H1 (cell line): ENCODE results near the gene PPP1R12B. TPM values are rescaled to one million over a fixed set of nuclear protein-coding genes. Genes with fewer than 3 reads are reported as not detected.

Source experiments
- CTCF ChIA-PET: fragments of 300-600 bp; sonication (Branson Sonifier 250); formaldehyde crosslinking; loops from one replicate; lab custom pipeline; 2021; ENCODE audit not compliant: partially characterized antibody; lab: Charles Lee
- POLR2A ChIA-PET: fragments of 300-600 bp; sonication (Branson Sonifier 250); formaldehyde crosslinking; loops from one replicate; lab custom pipeline; 2021; ENCODE audit warnings: inconsistent platforms; ENCODE audit not compliant: partially characterized antibody; lab: Charles Lee
- DNase-seq, 2 experiments: peaks; one replicate each; pipeline versions ENCODE4 v3.0.0 to v3.0.0-alpha.2; 2010 to 2022; ENCODE audit warnings: low spot score in 2 of 2, low read depth in 1 of 2, mixed read lengths in 1 of 2
- FAIRE-seq: peaks from 2 replicates; lab custom pipeline; 2011; peaks lifted over from hg19 to GRCh38; lab: Jason Lieb, UNC
- H2AFZ ChIP-seq: 2 replicates; pipeline ENCODE4 v1.8.1; 2012; ENCODE audit warnings: low read length, inconsistent platforms
- H2AK5ac ChIP-seq: 2 replicates; pipeline ENCODE4 v1.6.1; 2013; ENCODE audit warnings: low read depth, low read length
- H2BK120ac ChIP-seq: replicated peaks from 2 replicates; pipeline ENCODE3; 2013; ENCODE audit warnings: low read depth, low read length, inconsistent platforms
- H2BK12ac ChIP-seq: 2 replicates; pipeline ENCODE4 v1.6.1; 2013; ENCODE audit warnings: low read depth, low read length
- H2BK15ac ChIP-seq: 2 replicates; pipeline ENCODE4 v1.6.1; 2013; ENCODE audit warnings: low read length
- H2BK20ac ChIP-seq: 2 replicates; pipeline ENCODE4 v1.6.1; 2013; ENCODE audit warnings: low read length
- H2BK5ac ChIP-seq: 2 replicates; pipeline ENCODE4 v1.6.1; 2013; ENCODE audit warnings: low read depth, low read length
- H3K14ac ChIP-seq: 2 replicates; pipeline ENCODE4 v1.6.1; 2013; ENCODE audit warnings: inconsistent platforms; ENCODE audit not compliant: insufficient read length
- H3K18ac ChIP-seq: 2 replicates; pipeline ENCODE4 v1.6.1; 2013; ENCODE audit warnings: low read length; ENCODE audit errors: extremely low read depth
- H3K23ac ChIP-seq: 2 replicates; pipeline ENCODE4 v1.6.1; 2013; ENCODE audit warnings: inconsistent platforms; ENCODE audit not compliant: insufficient read length
- H3K23me2 ChIP-seq: 2 replicates; pipeline ENCODE4 v1.6.1; 2013; ENCODE audit warnings: low read depth, low read length
- H3K27ac ChIP-seq: 2 replicates; pipeline ENCODE4 v1.6.1; 2011; ENCODE audit warnings: low read depth, low read length, inconsistent platforms
- H3K27me3 ChIP-seq, 4 experiments: replicated peaks in 1 of 4; 1 replicate in 1 of 4; 2 replicates in 3 of 4; pipeline versions ENCODE4 v1.6.1 to v1.8.1; 2011 to 2013; ENCODE audit warnings: low read length in 3 of 4, mild to moderate bottlenecking in 3 of 4, inconsistent platforms in 2 of 4, mixed read lengths in 2 of 4, moderate library complexity in 1 of 4; ENCODE audit not compliant: control insufficient read depth in 3 of 4, insufficient read depth in 3 of 4; ENCODE audit errors: extremely low read depth in 1 of 4
- H3K36me3 ChIP-seq, 4 experiments: 2 replicates each; pipeline versions ENCODE4 v1.6.1 to v1.8.1; 2011 to 2013; ENCODE audit warnings: mild to moderate bottlenecking in 4 of 4, low read length in 3 of 4, moderate library complexity in 2 of 4, control low read depth in 1 of 4, inconsistent platforms in 1 of 4; ENCODE audit not compliant: insufficient read depth in 4 of 4, control insufficient read depth in 2 of 4
- H3K4ac ChIP-seq: replicated peaks from 2 replicates; pipeline ENCODE3; 2013; ENCODE audit warnings: low read length, low read depth, mixed read lengths, inconsistent platforms; ENCODE audit not compliant: insufficient read length
- H3K4me1 ChIP-seq, 4 experiments: replicated peaks in 1 of 4; 1 replicate in 1 of 4; 2 replicates in 3 of 4; pipeline versions ENCODE4 v1.6.1 to v1.8.1; 2011 to 2013; ENCODE audit warnings: low read length in 3 of 4, inconsistent platforms in 2 of 4, mixed read lengths in 1 of 4; ENCODE audit not compliant: insufficient read depth in 4 of 4, control insufficient read depth in 3 of 4
- H3K4me2 ChIP-seq, 2 experiments: 2 replicates each; pipeline versions ENCODE4 v1.6.1 to v1.8.1; 2011 to 2013; ENCODE audit warnings: low read depth in 2 of 2, low read length in 2 of 2, control low read depth in 1 of 2, inconsistent platforms in 1 of 2, mild to moderate bottlenecking in 1 of 2; ENCODE audit not compliant: insufficient read depth in 1 of 2
- H3K4me3 ChIP-seq, 4 experiments: fragments of 200-600, 300-600 bp in 1 of 4; sonication (generic), shearing (Covaris generic), sonication (Bioruptor Twin) in 1 of 4; 2 replicates each; pipeline versions ENCODE4 v1.5.1 to v1.8.1; 2011 to 2016; ENCODE audit warnings: low read length in 4 of 4, low read depth in 3 of 4, control low read depth in 2 of 4, inconsistent platforms in 2 of 4, mild to moderate bottlenecking in 2 of 4, mixed read lengths in 1 of 4, moderate library complexity in 1 of 4; ENCODE audit not compliant: insufficient read depth in 2 of 4; ENCODE audit errors: extremely low read depth in 1 of 4
- H3K56ac ChIP-seq: replicated peaks from 2 replicates; pipeline ENCODE3; 2013; ENCODE audit warnings: low read depth, mild to moderate bottlenecking, mixed read lengths, low read length, inconsistent platforms; ENCODE audit not compliant: insufficient read length
- H3K79me1 ChIP-seq: 2 replicates; pipeline ENCODE4 v1.6.1; 2013; ENCODE audit warnings: low read depth, low read length, control low read depth
- H3K79me2 ChIP-seq, 2 experiments: 2 replicates each; pipeline versions ENCODE4 v1.6.1 to v1.8.1; 2012 to 2013; ENCODE audit warnings: low read length in 2 of 2, mild to moderate bottlenecking in 2 of 2, inconsistent platforms in 1 of 2; ENCODE audit not compliant: insufficient read depth in 2 of 2, control insufficient read depth in 1 of 2
- H3K9ac ChIP-seq, 4 experiments: replicated peaks in 1 of 4; 1 replicate in 1 of 4; 2 replicates in 3 of 4; pipeline versions ENCODE4 v1.6.1 to v1.8.1; 2011 to 2013; ENCODE audit warnings: low read depth in 3 of 4, low read length in 3 of 4, control low read depth in 2 of 4, mild to moderate bottlenecking in 2 of 4, moderate library complexity in 2 of 4, inconsistent platforms in 1 of 4; ENCODE audit errors: extremely low read depth in 1 of 4
- H3K9me3 ChIP-seq, 2 experiments: 2 replicates each; pipeline versions ENCODE4 v1.6.1 to v1.8.1; 2012 to 2013; ENCODE audit warnings: mild to moderate bottlenecking in 2 of 2, moderate library complexity in 2 of 2, control low read depth in 1 of 2, inconsistent platforms in 1 of 2, low read depth in 1 of 2, low read length in 1 of 2, mixed read lengths in 1 of 2; ENCODE audit not compliant: insufficient read depth in 2 of 2
- H4K20me1 ChIP-seq, 2 experiments: replicated peaks in 1 of 2; 2 replicates each; pipeline versions ENCODE3 to v1.8.1; 2011 to 2013; ENCODE audit warnings: inconsistent platforms in 2 of 2, low read length in 2 of 2, mild to moderate bottlenecking in 1 of 2; ENCODE audit not compliant: insufficient read depth in 2 of 2, control insufficient read depth in 1 of 2
- H4K5ac ChIP-seq: 2 replicates; pipeline ENCODE4 v1.6.1; 2013; ENCODE audit warnings: low read length, low read depth, mixed read lengths, inconsistent platforms; ENCODE audit not compliant: insufficient read length
- H4K8ac ChIP-seq: 2 replicates; pipeline ENCODE4 v1.8.0; 2013; ENCODE audit warnings: mild to moderate bottlenecking, moderate library complexity, low read length, inconsistent platforms; ENCODE audit not compliant: insufficient read depth; ENCODE audit errors: extremely low read depth
- H4K91ac ChIP-seq: replicated peaks from 2 replicates; pipeline ENCODE3; 2013; ENCODE audit warnings: low read length, mixed read lengths, inconsistent platforms; ENCODE audit not compliant: insufficient read length
- POLR2AphosphoS5 ChIP-seq: IDR thresholded peaks from 2 replicates; pipeline ENCODE4 v1.6.1; 2011; ENCODE audit warnings: low read depth, low read length
- WGBS, 2 experiments: shearing (Covaris generic) in 1 of 2; methylation state at CpG; one replicate each; pipeline versions ENCODE4 v1.1.6 to v1.1.7; 2013 to 2015; ENCODE audit warnings: low lambda C conversion rate in 2 of 2, mixed read lengths in 2 of 2, inconsistent platforms in 1 of 2, low coverage in 1 of 2, missing lambda C conversion rate in 1 of 2; ENCODE audit not compliant: insufficient replicate concordance in 2 of 2, insufficient coverage in 1 of 2, insufficient read length in 1 of 2; ENCODE audit errors: extremely low coverage in 1 of 2, missing lambda C conversion rate in 1 of 2; 5-methylcytosine and 5-hydroxymethylcytosine counted together
- polyA plus RNA-seq, 7 experiments: library from polyadenylated mRNA; depleted of rRNA in 3 of 7; stranded (reverse) in 5 of 7; unstranded in 2 of 7; fragments of >200 nt in 5 of 7; fragments of 200-250 nt in 2 of 7; gene quantifications; 1 replicate in 5 of 7; 2 replicates in 1 of 7; 4 replicates in 1 of 7; pipeline versions ENCODE4 v1.2.1 to v1.2.3, GENCODE V29; 2011 to 2013; ENCODE audit warnings: missing spikeins in 2 of 7, mixed read lengths in 2 of 7
- total RNA-seq: library from RNA; stranded (reverse); fragmentation: NEBNext Ultra II Directional; extraction: Animal tissue kit (Norgen Biotek cat#: 25700); gene quantifications from 2 replicates; pipeline ENCODE4 v1.2.1, GENCODE V29; 2021

Gene PPP1R12B
- total and polyA plus RNA-seq, 2 of the 8 experiments (the other 6 are each of a cell fraction or from before 2014, with no cell fraction given): 7.9 to 18.7 TPM

GRCh38 chr1:202438393-202439174 lies 90.1 kb downstream of the PPP1R12B start:
- no peak overlapping the region for H4K5ac ChIP-seq
- CTCF ChIA-PET: interaction anchor here (0.5 to 1.5 kb wide), 2 partner anchors 10 to 221 kb away, joined by 3 to 6 read pairs; no protein-coding TSS in a partner anchor
- H2BK20ac ChIP-seq: no peak overlapping the region
- peaks cover 0 to 8% (median 3%) of the 10 kb centered on the region in 4 experiments; a peak in 4 of 8 replicates for H3K36me3 ChIP-seq
- H3K14ac ChIP-seq: no peak overlapping the region
- H3K23ac ChIP-seq: no peak overlapping the region
- no peaks in the 10 kb centered on the region for H3K79me2 ChIP-seq
- no peak overlapping the region for H3K56ac ChIP-seq
- no peaks in the 10 kb centered on the region for H3K23me2 ChIP-seq
- POLR2A ChIA-PET: no interaction called here
- no peaks in the 10 kb centered on the region for H3K27me3 ChIP-seq
- no peak overlapping the region for H3K4ac ChIP-seq
- H3K18ac ChIP-seq: no peak overlapping the region
- H3K4me1 ChIP-seq: no peaks in the 10 kb centered on the region; a peak in 1 of 7 replicates
- H2BK120ac ChIP-seq: no peak overlapping the region
- no peak overlapping the region for H2BK15ac ChIP-seq
- H3K4me2 ChIP-seq: no peak overlapping the region
- no peak for FAIRE-seq
- H4K20me1 ChIP-seq: no peaks in the 10 kb centered on the region
- no peak for TF ChIP-seq POLR2AphosphoS5
- TF ChIP-seq, all 59 proteins: peak for 0
- H4K91ac ChIP-seq: no peak overlapping the region
- H2AFZ ChIP-seq: no peak overlapping the region
- WGBS, 2 experiments: 94% methylated on average over 37 of the region's 37 CpGs; no CpG with 5 or more reads in 1 of the 2 experiments
- H3K9me3 ChIP-seq: no peaks in the 10 kb centered on the region
- no peak overlapping the region for H2BK12ac ChIP-seq
- no peak for DNase-seq
- no peak overlapping the region for H2BK5ac ChIP-seq
- H3K27ac ChIP-seq: no peak overlapping the region
- H2AK5ac ChIP-seq: no peak overlapping the region
- no peak overlapping the region for H3K9ac ChIP-seq
- H4K8ac ChIP-seq: no peak overlapping the region
- no peak overlapping the region for H3K4me3 ChIP-seq
- no peaks in the 10 kb centered on the region for H3K79me1 ChIP-seq
